LNCAP (cell line): ENCODE results near the gene PRR9.

Experiments
- CTCF ChIP-seq: fragments of 450-650 bp; IDR thresholded peaks from 2 replicates; pipeline ENCODE4 v1.5.1; 2017; ENCODE audit warnings: mild to moderate bottlenecking

The PRR9 gene

GRCh38 chr1:153217744-153218416 lies 496 bp downstream of the PRR9 start:
- TF ChIP-seq CTCF, result no peak

DNA sequence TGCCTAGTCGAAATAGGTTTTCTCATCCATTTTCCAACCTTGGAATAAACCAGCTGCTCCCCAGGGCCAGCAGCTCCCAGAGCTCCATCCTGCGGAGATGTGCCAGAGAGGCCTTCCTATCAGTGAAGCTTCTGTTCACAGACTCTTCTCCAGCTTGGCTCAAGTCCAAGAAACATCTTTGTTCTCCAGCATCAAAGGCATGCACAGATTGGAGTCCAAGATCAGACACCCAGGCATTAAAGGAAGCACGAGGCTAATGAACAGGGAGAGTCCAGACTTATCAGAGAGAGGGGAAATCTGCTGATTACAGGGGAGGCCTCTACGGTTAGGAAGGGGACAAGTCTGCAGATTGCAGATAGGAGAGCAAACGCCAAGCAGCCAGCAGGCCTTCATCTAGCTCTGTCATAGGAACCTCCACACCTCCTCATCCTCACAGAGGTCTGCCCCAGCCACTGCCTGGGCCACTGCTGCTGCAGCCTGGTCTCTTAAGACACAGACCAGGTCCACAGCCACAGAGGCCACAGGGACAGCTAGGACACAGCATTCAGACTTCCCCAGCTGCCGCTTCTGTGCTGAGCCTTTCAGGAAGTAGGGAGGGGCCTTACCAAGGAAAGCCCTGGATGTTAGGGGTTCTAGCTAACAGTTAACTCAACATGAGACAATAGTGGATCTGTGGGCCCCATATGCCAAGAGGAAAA lies 3.4 kb downstream of the PRR9 start:
- no peak for TF ChIP-seq CTCF

- peak; percentile 90 for TF ChIP-seq CTCF
These were observed 5.9 kb downstream of the PRR9 start for GRCh38 chr1:153223040-153223891.

DNA sequence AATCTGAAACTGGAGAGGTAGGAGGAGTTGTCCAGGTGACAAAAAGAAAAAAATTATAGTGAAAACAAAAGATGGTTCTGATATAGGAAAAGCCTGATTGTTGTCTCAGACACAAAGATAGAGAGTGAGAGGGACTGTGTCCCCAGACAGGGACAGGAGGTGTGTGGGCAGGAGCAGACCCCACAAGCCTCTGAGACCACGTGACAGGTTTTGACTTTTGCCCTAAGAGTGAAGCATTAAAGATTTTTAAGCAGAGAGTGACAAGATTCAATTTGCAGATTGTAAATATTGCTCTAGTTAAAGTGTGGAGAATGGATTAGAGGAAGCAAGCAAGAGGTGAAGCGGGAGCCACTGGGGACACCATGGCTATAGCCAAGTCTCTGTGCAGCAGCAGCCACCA lies 10.4 kb downstream of the PRR9 start:
- TF ChIP-seq CTCF, result no peak

- no peak for TF ChIP-seq CTCF
These were observed 11.1 kb downstream of the PRR9 start for GRCh38 chr1:153228491-153228890.

- TF ChIP-seq CTCF, result peak; percentile 77
These were observed 11.9 kb downstream of the PRR9 start for GRCh38 chr1:153229076-153229829.

GRCh38 chr1:153231363-153231762 lies 14.0 kb downstream of the PRR9 start:
- no peak for TF ChIP-seq CTCF
